Measurements from ENCODE around the gene NCOR1.

GRCh38 chr17:16052486-16052885 is 162.8 kb downstream of the NCOR1 start:
- TF ChIP-seq CTCF (IDR thresholded peaks at IDR 0.05), result no peak
- no peak for TF ChIP-seq POLR2AphosphoS5 (IDR thresholded peaks at IDR 0.05)
- no peak for TF ChIP-seq POLR2A (IDR thresholded peaks at IDR 0.05)
- no peak for TF ChIP-seq EP300 (IDR thresholded peaks at IDR 0.05)
